SU-DHL-6 (cell line): ENCODE results near the gene DMBT1.

Experiments
- CTCF ChIP-seq: fragments of 200-600 bp; sonication (generic); IDR thresholded peaks from one replicate; pipeline ENCODE4 v1.5.1; 2017; ENCODE audit warnings: antibody characterized with exemption, mild to moderate bottlenecking, low read length, moderate library complexity; ENCODE audit not compliant: insufficient read depth, poor library complexity, severe bottlenecking
- EZH2phosphoT487 ChIP-seq: fragments of 200-600 bp; sonication (generic), shearing (Covaris generic); conservative IDR thresholded peaks from 2 replicates; pipeline ENCODE4 v1.6.1; 2018; ENCODE audit warnings: mild to moderate bottlenecking, antibody characterized with exemption, low read length, moderate library complexity, mixed read lengths

- no peak for TF ChIP-seq CTCF
- no peak for TF ChIP-seq EZH2phosphoT487
Measured at GRCh38 chr10:122560279-122560804, at the start of gene DMBT1.
